H1 (cell line): ENCODE results near the gene ARHGEF28. TPM values are rescaled to one million over a fixed set of nuclear protein-coding genes. Genes with fewer than 3 reads are reported as not detected.

ENCODE experiments used
- CTCF ChIP-seq, 3 experiments: IDR thresholded peaks; 1 replicate in 2 of 3; 2 replicates in 1 of 3; pipeline versions ENCODE4 v1.5.1 to v1.6.1; 2011; ENCODE audit warnings: low read length in 3 of 3, mild to moderate bottlenecking in 3 of 3, inconsistent platforms in 2 of 3, low read depth in 1 of 3, moderate library complexity in 1 of 3; ENCODE audit not compliant: insufficient read depth in 1 of 3; ENCODE audit errors: control extremely low read depth in 1 of 3
- polyA plus RNA-seq, 7 experiments: library from polyadenylated mRNA; depleted of rRNA in 3 of 7; stranded (reverse) in 5 of 7; unstranded in 2 of 7; fragments of >200 nt in 5 of 7; fragments of 200-250 nt in 2 of 7; gene quantifications; 1 replicate in 5 of 7; 2 replicates in 1 of 7; 4 replicates in 1 of 7; pipeline versions ENCODE4 v1.2.1 to v1.2.3, GENCODE V29; 2011 to 2013; ENCODE audit warnings: missing spikeins in 2 of 7, mixed read lengths in 2 of 7
- total RNA-seq: library from RNA; stranded (reverse); fragmentation: NEBNext Ultra II Directional; extraction: Animal tissue kit (Norgen Biotek cat#: 25700); gene quantifications from 2 replicates; pipeline ENCODE4 v1.2.1, GENCODE V29; 2021

ARHGEF28 gene
- total and polyA plus RNA-seq, 2 of the 8 experiments (the other 6 are each of a cell fraction or from before 2014, with no cell fraction given): 0.33 to 1.0 TPM

GRCh38 chr5:73783828-73784227, 157.8 kb downstream of the ARHGEF28 start (continued):
- TF ChIP-seq CTCF (IDR thresholded peaks at IDR 0.05; ENCODE audit: control extremely low read depth in 1 of 3, insufficient read depth in 1 of 3, low read depth in 1 of 3, low read length in 3 of 3): no peak
